Skeletal muscle tissue (tissue), 4 donors: Measurements from ENCODE around the gene MAPKBP1. TPM values are rescaled to one million over a fixed set of nuclear protein-coding genes. Genes with fewer than 3 reads are reported as not detected.

Experiments used
- H3K27ac ChIP-seq: one replicate; pipeline ENCODE4 v1.7.0; 2013; ENCODE audit warnings: mild to moderate bottlenecking, low read depth, low read length, inconsistent platforms
- H3K27me3 ChIP-seq, 3 donors: one replicate each; pipeline ENCODE4 v1.7.0; 2013; ENCODE audit warnings: low read length in 3 of 3; ENCODE audit not compliant: control insufficient read depth in 3 of 3, insufficient read depth in 3 of 3
- H3K36me3 ChIP-seq, 3 donors: one replicate each; pipeline ENCODE4 v1.7.0; 2013; ENCODE audit warnings: low read length in 3 of 3; ENCODE audit not compliant: control insufficient read depth in 3 of 3, insufficient read depth in 3 of 3
- H3K4me1 ChIP-seq, 3 donors: one replicate each; pipeline ENCODE4 v1.7.0; 2013; ENCODE audit warnings: low read length in 3 of 3, mild to moderate bottlenecking in 3 of 3; ENCODE audit not compliant: control insufficient read depth in 3 of 3, insufficient read depth in 3 of 3
- H3K4me3 ChIP-seq, 3 donors: one replicate each; pipeline ENCODE4 v1.7.0; 2013; ENCODE audit warnings: low read length in 3 of 3
- H3K9ac ChIP-seq, 3 donors: one replicate each; pipeline ENCODE4 v1.7.0; 2013; ENCODE audit warnings: low read length in 3 of 3, mild to moderate bottlenecking in 3 of 3, moderate library complexity in 2 of 3, low read depth in 1 of 3
- H3K9me3 ChIP-seq, 3 donors: one replicate each; pipeline ENCODE4 v1.7.0; 2013; ENCODE audit warnings: low read length in 3 of 3; ENCODE audit not compliant: control insufficient read depth in 3 of 3
- total RNA-seq: library from RNA; depleted of rRNA; stranded (reverse); fragments of >200 nt; gene quantifications from one replicate; pipeline ENCODE4 v1.2.3, GENCODE V29; 2014
- donor health status: Osteomylitis.

Gene MAPKBP1
- total RNA-seq, 1 donor from 2014 or later, result 10.4 TPM

DNA sequence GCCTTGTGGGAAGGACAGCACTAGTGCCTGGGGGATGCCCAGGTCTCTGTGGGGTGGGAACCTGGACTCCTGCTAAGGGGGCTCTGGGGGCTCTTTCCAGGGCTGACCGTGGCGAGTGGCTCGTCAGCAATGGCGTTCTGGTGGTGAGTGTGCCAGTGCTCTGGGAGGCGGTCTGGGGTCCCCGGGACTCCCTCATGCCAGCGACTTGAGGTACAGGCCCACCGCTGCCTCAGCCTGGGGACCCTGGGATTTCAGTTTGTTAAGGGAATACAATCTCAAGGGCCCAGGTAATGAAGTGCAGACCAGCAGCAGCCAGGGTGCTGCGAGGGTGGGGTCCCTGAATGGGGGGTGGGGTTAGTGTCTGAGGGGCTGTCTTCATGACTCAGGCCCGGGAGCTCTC lies 66.8 kb downstream of the MAPKBP1 start:
- H3K36me3 ChIP-seq, result peaks cover 15 to 34% (median 24%) of the 10 kb centered on the region in 3 donors
- H3K27me3 ChIP-seq, result no peaks in the 10 kb centered on the region
- no peak overlapping the region for H3K4me3 ChIP-seq
- H3K9ac ChIP-seq, result no peak overlapping the region
- peaks cover 16 to 18% (median 16%) of the 10 kb centered on the region in 3 donors for H3K4me1 ChIP-seq
- no peak overlapping the region for H3K27ac ChIP-seq
- H3K9me3 ChIP-seq, result no peaks in the 10 kb centered on the region

GRCh38 chr15:41842229-41842628 lies 67.9 kb downstream of the MAPKBP1 start:
- Histone ChIP-seq H3K27ac (no peak overlapping the region), H3K9me3 (no peaks in the 10 kb centered on the region), H3K4me3 (no peak overlapping the region), H3K9ac (no peak overlapping the region), H3K4me1 (peaks cover 16 to 18% (median 16%) of the 10 kb centered on the region in 3 donors), H3K27me3 (no peaks in the 10 kb centered on the region), H3K36me3 (peaks cover 15 to 39% (median 34%) of the 10 kb centered on the region in 3 donors)

- H3K27me3 ChIP-seq, result no peaks in the 10 kb centered on the region
- H3K27ac ChIP-seq, result no peak overlapping the region
- H3K36me3 ChIP-seq, result peaks cover 26 to 52% (median 47%) of the 10 kb centered on the region in 3 donors
- H3K4me1 ChIP-seq, result peaks cover 9 to 12% (median 10%) of the 10 kb centered on the region in 3 donors
- no peak overlapping the region for H3K4me3 ChIP-seq
- no peak overlapping the region for H3K9ac ChIP-seq
- H3K9me3 ChIP-seq, result no peaks in the 10 kb centered on the region
Observed at GRCh38 chr15:41843571-41843970, 69.3 kb downstream of the MAPKBP1 start.

DNA sequence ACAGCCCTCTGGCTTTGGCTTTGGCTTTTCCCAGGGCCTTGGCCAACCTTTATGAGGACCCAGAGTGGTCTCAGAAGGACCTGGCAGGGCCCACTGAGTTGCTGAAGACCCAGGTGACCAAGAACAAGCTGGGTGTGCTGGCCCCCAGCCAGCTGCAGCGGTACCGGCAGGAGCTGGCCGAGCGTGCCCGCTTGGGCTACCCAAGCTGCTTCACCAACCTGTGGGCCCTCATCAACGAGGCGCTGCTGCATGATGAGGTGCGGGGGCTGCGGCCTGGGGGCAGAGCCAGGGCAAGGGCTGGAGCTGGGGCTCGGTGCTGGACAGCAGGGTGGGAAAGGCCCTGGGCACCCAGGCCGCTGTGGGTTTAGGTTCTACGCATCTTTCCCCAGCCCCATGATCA lies 70.5 kb downstream of the MAPKBP1 start:
- H3K27me3 ChIP-seq, result no peaks in the 10 kb centered on the region
- H3K4me1 ChIP-seq, result peaks cover 0 to under 1% (median 0%) of the 10 kb centered on the region in 3 donors
- no peak overlapping the region for H3K4me3 ChIP-seq
- no peak overlapping the region for H3K9ac ChIP-seq
- no peaks in the 10 kb centered on the region for H3K9me3 ChIP-seq
- H3K27ac ChIP-seq, result no peak overlapping the region
- peaks cover 26 to 55% (median 51%) of the 10 kb centered on the region in 3 donors for H3K36me3 ChIP-seq

GRCh38 chr15:41847206-41847605 lies 72.9 kb downstream of the MAPKBP1 start:
- Histone ChIP-seq H3K27ac (no peak overlapping the region), H3K4me3 (no peak overlapping the region), H3K36me3 (peaks cover 15 to 43% (median 41%) of the 10 kb centered on the region in 3 donors), H3K9ac (no peak overlapping the region), H3K9me3 (no peaks in the 10 kb centered on the region), H3K27me3 (peaks cover 4 to 7% (median 7%) of the 10 kb centered on the region in 3 donors), H3K4me1 (no peaks in the 10 kb centered on the region)

GRCh38 chr15:41847981-41848380 lies 73.7 kb downstream of the MAPKBP1 start:
- no peak overlapping the region for H3K9ac ChIP-seq
- peaks cover 9 to 14% (median 11%) of the 10 kb centered on the region in 3 donors for H3K27me3 ChIP-seq
- peaks cover 14 to 43% (median 38%) of the 10 kb centered on the region in 3 donors for H3K36me3 ChIP-seq
- no peaks in the 10 kb centered on the region for H3K9me3 ChIP-seq
- H3K4me3 ChIP-seq, result no peak overlapping the region
- H3K4me1 ChIP-seq, result no peaks in the 10 kb centered on the region
- no peak overlapping the region for H3K27ac ChIP-seq

DNA sequence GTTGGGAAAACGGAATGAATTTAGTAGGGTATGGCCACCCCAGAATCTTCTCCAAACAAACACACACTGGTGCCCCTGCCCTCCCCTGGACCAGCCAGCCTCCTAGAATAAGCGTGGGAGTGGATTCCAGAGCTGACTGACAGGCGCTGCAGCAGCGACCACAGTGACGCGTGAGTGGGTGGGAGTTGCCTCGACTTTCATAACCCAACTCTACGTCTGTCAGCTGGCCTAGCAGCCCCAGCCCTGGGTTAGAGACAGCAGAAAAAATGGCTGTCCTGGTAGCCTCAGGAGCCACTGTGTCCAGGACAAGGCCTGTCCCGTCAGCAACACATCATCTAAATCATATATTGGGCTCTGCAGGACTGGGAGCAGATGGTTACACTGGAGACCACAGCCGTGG lies 74.3 kb downstream of the MAPKBP1 start:
- no peak overlapping the region for H3K4me3 ChIP-seq
- H3K9me3 ChIP-seq, result no peaks in the 10 kb centered on the region
- H3K27ac ChIP-seq, result no peak overlapping the region
- H3K36me3 ChIP-seq, result peaks cover 14 to 42% (median 38%) of the 10 kb centered on the region in 3 donors
- H3K4me1 ChIP-seq, result no peaks in the 10 kb centered on the region
- peaks cover 11 to 20% (median 17%) of the 10 kb centered on the region in 3 donors for H3K27me3 ChIP-seq
- H3K9ac ChIP-seq, result no peak overlapping the region

- no peak overlapping the region for H3K9ac ChIP-seq
- peaks cover 14 to 25% (median 22%) of the 10 kb centered on the region in 3 donors for H3K27me3 ChIP-seq
- no peak overlapping the region for H3K27ac ChIP-seq
- no peak overlapping the region for H3K4me3 ChIP-seq
- peaks cover 11 to 38% (median 38%) of the 10 kb centered on the region in 3 donors for H3K36me3 ChIP-seq
- H3K9me3 ChIP-seq, result no peaks in the 10 kb centered on the region
- no peaks in the 10 kb centered on the region for H3K4me1 ChIP-seq
Observed at GRCh38 chr15:41849204-41849603, 74.9 kb downstream of the MAPKBP1 start.

DNA sequence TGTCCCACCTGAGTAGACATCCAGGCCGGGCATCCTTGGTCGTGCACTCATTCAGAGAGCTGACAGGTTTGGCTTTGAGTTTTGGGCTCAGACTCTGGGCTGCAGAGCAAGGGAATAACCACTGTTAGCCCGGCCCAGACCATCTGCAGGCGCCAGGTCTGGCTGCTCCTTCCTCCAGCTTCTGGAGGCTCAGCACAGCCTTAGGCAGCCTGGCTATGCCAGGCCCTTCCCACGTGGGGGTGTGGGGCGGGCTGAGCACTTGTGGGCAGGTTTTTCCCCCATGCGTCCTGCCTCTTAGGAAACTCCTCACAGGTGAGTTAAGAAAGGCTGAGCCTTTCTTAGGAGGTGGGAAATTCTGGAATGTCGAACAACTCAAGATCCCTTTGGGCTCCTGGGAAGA lies 75.6 kb downstream of the MAPKBP1 start:
- Histone ChIP-seq H3K9me3 (no peaks in the 10 kb centered on the region), H3K4me1 (no peaks in the 10 kb centered on the region), H3K27me3 (peaks cover 14 to 31% (median 22%) of the 10 kb centered on the region in 3 donors), H3K27ac (no peak overlapping the region), H3K36me3 (peaks cover 11 to 38% (median 31%) of the 10 kb centered on the region in 3 donors), H3K9ac (no peak overlapping the region), H3K4me3 (no peak overlapping the region)

GRCh38 chr15:41850482-41851166 lies 76.3 kb downstream of the MAPKBP1 start:
- Histone ChIP-seq H3K27me3 (peaks cover 14 to 38% (median 23%) of the 10 kb centered on the region in 3 donors), H3K4me3 (no peak overlapping the region), H3K4me1 (no peaks in the 10 kb centered on the region), H3K9me3 (no peaks in the 10 kb centered on the region), H3K36me3 (peaks cover 11 to 31% (median 30%) of the 10 kb centered on the region in 3 donors), H3K27ac (no peak overlapping the region), H3K9ac (no peak overlapping the region)
